ENCODE measurements around the gene ANKRD65.

The ANKRD65 gene

DNA sequence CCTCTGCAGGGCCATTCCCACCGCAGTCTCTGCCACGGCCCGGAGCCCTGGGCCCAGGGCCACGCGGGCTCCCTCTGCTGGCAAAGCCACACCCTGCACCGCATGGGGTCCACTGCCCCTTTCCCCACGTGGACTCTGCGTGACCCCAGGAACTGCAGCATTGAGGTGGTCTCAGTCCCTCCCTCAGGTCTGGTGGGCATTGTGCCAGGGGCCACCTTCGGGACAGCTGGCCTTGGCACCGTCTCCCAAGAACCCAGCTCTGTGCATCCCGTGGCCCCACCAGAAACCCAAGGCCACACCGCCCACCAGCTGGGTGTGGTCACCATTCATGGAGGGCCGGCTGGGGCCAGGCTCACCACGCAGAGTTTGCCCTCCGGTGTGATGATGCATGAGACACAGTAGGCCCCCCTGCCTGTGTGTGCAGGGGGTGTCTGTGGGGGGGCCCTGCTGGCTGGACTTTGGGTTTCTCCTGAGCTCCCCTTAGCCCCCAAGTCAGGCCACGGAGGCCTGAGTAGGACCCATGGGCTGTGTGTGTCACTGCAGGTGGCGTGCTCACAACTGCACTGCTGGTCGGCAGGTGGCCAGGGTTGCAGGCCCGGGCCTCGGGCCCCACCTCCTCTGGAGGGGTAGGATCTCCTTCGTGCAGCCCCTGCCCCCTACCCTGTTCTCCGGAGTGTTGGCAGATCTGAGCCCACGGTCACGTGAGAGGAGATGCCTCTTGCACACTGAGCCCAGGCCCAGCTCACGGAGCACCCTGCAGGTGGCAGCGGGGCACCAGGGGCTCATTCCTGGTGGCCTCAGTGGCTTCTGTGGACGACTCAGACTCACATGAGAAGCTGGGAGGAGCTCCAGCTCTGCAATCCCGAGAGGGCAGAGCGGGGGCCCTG lies 20.2 kb upstream of the ANKRD65 start:
- DNase-seq (ENCODE audit: low read depth): peak; percentile 38

DNA sequence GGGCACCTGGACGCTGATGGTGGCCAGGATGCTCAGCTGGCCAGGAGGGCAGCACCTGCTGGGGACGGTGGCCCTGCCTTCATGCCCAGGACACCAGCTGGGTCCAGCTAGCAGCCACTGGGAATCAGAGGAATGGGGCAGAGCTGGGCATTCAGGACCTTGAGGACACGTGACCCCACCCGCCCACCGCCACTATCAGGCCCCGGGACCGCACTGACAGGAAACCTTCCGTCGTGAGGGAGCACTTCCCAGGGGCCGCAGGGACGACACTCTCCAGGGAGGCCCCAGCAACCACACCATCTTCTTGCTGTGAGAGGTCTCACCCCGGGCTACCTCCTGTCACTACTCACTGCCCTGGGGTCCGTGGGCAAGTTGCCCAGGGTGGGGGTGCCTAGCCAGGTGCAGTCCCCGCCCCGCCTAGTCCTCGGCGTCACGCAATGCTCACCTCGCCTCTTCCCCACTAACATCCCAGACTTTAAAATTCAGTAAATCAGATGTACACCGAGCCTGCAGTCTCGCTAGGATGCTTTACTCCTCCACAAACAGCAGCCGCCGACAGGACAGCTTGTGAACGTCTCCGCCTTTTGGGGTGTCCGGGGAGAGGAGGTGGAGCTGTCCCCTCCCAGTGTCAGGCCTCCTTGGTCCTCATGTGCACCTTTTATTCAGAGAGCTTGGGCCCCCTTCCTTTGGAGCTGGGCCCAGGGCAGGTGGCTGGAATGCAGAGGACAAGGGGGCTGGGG lies 19.4 kb upstream of the ANKRD65 start:
- no peak for DNase-seq (ENCODE audit: low read depth)

DNA sequence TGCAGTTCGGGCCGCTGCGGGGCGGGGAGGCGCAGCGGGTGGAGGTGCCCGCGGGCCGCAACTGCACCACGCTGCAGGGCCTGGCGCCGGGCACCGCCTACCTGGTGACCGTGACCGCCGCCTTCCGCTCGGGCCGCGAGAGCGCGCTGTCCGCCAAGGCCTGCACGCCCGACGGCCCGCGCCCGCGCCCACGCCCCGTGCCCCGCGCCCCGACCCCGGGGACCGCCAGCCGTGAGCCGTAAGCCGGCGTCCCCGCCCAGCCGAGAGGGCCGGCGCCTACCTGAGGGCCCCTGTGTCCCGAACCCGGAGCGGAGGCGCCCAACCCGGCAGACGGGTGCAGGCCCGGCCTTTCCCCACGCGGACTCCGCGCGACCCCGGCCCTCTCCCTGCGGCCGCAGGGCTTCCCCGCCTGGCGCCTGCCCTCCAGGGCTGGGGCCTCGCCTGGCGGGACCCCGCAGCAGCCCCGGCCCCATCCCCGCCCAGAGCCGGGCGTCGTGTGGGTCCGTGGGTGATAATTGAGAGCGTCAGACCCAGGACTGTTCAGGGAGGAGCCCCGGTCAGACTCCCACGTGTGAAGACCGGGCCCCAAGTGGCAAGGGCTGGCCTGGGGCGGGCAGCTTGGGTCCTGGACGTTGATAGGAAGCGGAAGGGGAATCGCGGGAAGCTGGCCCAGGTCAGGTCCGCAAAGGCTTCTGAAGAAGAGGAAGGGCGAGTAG lies 18.6 kb upstream of the ANKRD65 start:
- DNase-seq (ENCODE audit: low read depth): no peak

DNA sequence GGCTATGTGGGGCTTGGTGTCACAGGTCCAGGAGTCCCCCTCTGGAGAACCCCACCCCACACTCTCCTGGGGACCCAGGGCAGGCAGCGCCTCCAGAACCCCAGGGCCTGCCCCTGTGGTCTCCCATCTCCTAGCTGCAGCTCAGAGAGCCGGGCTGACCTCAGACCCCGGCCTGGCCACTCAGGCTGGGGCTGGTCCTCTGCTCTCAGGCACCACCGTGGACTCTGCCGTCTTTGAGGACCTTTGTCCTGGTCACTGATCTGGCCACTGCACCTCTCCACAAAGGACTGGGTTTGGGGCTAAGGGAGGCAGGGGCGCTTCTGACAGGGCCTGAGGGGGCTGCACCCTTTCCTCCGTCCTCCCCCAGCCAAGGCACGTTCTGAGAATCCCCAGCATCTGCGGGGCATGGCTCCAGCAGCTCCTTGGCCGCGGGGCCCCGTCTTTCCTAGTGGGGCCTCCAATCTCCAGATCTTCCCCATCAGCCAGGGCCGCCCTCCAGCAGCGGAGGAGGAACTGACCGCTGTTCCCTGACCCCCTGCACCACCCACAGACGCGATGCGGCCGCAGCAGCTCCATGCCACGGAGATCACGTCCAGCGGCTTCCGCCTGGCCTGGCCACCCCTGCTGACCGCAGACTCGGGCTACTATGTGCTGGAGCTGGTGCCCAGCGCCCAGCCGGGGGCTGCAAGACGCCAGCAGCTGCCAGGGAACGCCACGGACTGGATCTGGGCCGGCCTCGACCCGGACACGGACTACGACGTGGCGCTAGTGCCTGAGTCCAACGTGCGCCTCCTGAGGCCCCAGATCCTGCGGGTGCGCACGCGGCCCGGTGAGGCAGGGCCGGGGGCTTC lies 17.7 kb upstream of the ANKRD65 start:
- no peak for DNase-seq (ENCODE audit: low read depth)

DNA sequence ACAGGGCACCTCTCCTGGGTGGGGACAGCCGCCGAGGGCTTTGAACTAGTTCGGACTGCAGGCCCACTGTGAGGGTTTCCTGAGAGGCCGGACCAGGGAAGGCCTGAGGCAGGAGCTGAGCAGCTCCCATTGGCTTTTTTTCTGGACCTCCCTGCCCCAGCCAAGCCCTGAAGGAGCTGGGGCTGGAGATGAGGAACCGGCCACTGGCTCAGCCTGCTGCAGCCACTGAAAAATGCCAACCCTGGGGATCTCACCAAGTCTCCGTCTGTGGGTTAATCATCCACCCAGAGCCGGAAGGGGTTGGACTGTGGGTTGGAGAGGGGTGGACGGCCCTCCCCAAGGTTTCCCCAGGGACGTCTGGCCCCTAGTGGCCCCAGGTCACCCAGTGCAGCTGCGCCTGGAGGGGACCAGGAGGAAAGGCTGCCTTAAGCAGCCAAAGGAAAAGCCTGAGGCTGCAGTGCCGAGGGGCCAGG lies 16.9 kb upstream of the ANKRD65 start:
- no peak for DNase-seq (ENCODE audit: low read depth)

DNA sequence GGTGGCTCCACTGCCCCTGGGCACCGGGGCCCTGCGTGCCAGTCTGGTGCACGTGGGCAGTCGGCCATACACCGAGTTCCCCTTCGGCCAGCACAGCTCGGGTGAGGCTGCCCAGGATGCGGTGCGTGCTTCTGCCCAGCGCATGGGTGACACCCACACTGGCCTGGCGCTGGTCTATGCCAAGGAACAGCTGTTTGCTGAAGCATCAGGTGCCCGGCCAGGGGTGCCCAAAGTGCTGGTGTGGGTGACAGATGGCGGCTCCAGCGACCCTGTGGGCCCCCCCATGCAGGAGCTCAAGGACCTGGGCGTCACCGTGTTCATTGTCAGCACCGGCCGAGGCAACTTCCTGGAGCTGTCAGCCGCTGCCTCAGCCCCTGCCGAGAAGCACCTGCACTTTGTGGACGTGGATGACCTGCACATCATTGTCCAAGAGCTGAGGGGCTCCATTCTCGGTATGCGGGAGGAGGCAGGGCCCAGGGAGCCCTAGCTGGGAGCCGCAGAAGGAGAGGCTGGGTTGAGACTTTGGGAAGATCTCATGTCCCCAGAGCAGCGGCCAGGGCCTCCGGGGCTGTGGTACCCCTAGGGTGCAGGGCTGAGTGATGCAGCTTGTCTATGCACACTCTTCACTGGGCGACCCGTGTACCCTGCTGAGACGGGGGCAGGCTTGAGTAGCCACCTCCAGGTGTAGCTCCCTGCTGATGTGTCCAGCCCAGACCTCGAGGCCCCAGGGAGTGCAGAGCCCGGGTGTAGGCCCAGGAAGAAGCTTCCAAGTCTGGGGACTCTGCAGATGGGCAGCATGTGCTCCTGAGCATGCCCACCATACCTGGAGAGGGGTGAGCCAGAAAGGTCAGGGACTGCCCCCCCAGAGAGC lies 16.2 kb upstream of the ANKRD65 start:
- DNase-seq (ENCODE audit: low read depth): no peak

DNA sequence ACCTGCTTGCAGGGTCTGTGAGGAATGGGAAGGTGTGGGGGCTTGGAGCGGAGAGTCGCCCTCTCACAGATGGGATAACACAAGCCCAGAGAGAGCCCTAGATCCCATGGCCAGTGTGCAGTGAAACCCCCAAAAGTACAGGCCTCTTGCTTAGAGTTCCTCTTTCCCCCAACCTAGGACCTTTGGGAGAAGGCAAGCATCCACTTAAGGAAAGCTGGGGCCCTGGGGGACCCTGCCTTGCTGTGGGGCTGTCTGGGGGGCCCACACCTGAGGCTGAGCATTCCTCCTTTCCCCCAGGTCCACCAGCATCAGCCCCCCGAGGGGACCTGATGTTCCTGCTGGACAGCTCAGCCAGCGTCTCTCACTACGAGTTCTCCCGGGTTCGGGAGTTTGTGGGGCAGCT lies 15.6 kb upstream of the ANKRD65 start:
- no peak for DNase-seq (ENCODE audit: low read depth)

DNA sequence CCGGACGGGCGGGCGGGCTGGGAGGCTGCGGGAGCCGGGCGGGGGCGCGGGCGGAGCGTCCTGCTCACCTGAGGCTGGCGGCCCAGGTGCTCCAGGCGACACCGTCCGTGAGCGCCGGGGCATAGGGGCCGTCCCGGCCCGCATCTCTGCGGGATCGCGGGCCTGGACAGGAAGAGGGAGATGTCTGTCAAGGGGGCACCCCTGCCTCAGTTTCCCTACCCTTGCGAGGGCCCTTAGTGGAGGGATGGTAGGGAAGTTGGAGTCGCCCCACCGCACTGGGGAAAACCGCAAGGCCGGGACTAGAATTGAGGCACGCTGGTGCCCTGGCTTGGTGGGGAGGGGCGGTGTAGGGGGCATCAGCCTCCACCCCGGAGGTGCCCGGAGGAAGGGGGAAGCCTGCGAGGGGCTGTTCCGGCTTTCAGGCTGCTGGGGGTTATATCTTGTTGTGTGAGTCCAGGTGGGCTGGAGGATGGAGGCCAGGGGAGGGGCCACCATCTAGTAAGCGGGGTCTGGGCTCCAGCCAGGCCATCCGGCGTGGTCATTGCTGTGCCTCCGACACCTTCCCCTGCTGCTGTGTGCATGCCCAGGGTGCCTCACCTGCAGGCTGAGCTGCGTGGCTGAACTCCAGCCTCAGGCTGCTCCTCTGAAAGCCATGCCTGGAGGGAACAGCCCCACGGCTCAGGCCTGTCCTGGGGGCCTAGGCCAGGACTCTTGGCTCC lies 15.0 kb upstream of the ANKRD65 start:
- no peak for DNase-seq (ENCODE audit: low read depth)

DNA sequence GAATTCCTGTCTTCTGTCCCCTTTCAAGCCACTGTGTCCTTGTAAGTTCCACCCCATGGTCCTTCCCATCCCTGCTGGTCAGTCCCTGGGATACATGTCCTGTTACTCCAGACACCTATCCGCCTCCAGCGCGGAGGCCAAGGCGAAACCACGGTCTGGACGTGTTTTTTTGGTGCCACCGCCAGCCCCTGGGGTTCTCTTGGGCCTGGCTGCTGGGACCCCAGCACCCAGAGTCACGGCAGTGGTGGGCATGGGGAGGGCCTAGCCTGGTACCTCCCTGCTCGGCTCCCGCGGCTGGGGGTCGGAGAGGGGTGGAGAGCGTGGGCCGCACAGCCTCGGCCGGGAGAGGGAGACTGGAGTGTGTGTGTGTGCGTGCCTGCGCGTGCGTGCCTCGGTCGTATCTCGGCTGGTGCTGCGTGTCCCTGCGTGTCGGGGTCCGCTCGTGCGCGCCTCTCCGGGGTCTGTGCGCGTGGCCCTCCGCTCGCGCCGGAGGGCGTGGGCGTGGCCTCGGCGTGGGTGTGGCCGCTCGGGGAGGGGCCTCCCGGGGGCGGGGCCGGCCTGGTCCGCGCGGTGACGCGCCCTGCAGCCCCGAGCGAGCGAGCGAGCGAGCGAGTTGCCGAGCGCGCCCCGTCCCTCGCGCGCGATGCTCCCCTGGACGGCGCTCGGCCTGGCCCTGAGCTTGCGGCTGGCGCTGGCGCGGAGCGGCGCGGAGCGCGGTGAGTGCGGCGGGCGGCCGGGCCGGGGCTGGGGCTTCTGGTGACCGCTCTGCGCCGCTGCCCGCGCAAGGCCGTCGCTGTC lies 14.2 kb upstream of the ANKRD65 start, which contains the start of gene VWA1:
Gene VWA1 (plus strand): TSS at position 585 of the 798 bp plus-strand sequence. CDS start 59 bp downstream, at position 644.
- DNase-seq (ENCODE audit: low read depth): peak; percentile 28

DNA sequence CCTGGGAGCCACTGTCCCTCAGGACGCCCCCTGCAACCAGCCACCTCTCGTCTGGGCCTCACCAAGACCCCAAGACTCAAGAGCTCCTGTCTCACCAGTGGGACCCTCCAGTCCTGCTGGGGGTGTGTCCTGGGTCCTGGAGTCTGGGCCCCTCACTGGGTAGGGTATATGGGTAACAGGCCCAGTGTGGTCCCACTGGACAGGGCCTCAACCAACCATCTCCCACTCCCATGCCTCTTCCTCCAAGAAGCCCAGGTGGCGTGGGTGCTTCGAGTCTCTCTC lies 13.7 kb upstream of the ANKRD65 start:
- DNase-seq (ENCODE audit: low read depth): no peak

DNA sequence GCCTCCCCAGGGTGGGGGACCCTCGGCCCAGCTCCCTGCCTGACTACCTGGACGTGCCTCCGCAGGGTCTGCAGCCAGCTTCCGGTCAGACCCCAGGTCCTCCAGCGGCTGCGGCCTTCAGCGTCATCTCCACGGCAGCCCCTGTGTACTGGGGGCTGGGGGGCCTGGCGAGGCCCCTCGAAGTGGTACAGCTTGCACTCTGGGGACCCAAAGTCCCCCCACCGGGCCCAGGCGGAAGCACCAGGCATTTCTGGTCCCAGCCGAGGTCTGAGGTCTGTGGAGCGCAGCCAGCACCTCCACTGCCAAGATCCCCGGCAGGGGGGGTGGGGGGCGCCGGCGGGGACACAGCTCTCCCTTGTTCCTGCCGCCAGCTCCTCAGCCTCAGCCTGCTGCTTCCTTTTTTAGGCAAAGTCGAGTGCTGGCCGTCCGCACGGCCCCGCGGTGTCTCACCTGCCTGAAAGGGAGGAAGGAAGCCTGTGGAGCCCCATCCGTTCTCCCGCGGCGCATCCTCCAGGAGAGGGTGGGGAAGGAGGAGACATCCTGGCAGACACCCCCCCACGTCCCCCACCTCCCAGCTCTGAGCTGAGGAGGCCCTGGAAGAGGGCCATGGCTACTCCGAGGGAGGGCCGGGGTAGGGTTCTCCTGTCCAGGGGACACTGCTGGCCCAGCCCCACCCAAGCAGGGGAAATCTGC lies 13.2 kb upstream of the ANKRD65 start:
- no peak for DNase-seq (ENCODE audit: low read depth)

DNA sequence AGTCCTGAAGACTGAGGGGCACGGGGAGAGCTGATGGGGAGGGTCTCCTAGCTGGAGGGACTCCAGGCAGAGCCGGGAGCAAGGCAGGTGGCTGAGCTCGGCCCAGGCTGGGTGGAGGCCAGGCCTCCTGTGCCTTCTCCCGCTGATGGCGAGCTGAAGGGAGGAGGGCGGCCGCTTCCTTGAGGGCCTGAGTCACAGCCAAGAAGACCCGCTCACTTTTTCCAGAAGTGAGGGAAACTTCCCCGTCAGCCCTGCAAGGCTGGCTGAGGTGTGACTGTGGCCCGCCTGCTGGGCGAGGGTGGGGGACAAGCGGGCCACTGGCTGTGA lies 12.7 kb upstream of the ANKRD65 start:
- DNase-seq (ENCODE audit: low read depth): no peak

DNA sequence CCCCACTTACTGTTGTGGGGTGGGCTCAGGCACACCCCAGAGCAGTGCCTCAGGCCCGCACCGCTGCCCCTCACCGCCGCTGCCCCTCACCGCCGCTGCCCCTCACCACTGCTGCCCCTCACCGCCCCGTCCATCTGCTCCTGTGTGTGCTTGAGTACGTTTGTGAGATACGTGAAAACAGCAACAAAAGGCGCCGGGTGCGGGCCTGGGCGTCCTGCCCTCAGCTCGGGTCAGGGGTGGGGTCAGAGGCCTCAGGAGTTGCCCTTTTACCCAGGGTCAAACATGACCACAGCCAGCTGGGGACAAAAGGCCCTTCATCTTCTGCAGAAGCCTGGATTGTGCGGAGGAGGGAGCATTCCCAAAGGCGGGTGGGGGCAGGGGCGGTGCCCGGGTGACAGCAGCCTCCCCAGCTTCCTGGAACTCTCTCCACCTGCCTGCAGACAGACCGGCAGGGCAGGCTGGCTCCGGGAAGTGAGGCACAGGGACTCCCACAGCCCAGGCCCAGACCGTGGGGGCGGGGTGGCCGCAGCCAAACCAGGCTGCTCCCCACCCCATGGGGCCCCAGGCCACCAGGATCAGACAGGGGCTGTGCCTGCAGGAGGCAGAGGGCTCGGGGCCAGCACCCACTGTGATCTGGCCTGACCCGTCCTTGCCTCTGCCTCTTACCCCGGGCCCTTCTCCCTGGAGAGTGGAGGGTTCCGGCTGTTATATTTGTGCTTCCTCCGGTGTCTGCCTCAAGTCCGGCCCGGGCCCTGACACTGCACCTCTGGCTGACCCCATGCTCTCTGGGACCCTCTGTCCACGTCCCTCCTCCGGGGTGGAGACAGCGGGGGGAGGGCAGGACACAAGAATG lies 12.1 kb upstream of the ANKRD65 start:
- DNase-seq (ENCODE audit: low read depth): no peak

DNA sequence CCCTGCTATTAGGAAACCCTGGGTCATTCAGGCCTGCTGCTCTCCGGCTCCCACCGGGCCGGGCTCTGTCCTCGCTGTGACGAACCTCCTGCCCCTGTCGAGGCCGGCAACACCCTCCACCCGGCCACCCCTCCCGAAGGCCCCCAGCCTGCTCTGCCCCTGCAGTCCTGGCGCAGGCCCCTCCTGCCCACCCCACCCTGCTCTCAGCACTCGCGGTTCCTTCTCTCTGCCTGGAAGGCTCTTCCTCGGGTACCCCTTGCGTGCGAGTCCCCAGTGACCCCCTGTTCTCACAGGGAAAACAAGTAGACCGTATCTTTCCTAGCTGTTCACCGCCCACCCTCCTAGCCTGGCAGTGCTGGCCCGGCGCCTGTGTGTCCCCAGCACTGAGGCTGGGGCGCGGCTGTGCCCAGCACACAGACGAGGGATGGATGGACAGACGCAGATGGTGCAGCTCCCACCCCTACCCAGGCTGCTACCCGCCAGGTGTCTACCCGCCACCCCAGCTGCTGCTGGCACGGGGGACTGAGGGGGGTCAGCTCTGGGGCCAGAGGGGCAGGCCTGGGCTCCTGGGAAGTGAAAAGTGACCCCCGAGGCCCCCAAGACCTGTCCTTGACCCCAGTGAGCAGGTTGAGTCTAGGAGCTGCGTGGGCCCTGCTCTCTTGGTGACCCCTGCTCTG lies 11.3 kb upstream of the ANKRD65 start:
- DNase-seq (ENCODE audit: low read depth): no peak

DNA sequence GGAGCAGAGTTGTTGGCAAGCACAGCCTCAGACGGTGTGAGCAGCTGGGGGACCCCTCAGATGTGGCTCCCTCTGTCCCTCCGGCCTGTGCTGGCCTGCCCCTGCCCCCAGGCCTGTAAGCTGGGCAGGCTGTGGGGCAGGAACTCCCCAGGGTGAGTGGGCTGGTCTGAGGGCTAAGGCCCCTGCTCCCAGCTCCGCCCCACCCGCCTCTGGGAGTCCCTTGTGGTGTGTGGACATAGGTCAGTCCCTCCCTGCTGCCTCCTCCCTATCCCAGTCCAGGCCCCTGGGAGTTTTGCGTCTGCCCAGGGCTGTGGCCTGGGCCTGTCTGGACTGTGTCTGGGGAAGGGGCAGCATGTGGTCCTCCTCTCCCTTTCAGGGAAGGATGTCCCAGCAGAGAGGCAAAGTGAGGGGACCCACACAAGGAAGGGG lies 10.8 kb upstream of the ANKRD65 start:
- DNase-seq (ENCODE audit: low read depth): no peak

DNA sequence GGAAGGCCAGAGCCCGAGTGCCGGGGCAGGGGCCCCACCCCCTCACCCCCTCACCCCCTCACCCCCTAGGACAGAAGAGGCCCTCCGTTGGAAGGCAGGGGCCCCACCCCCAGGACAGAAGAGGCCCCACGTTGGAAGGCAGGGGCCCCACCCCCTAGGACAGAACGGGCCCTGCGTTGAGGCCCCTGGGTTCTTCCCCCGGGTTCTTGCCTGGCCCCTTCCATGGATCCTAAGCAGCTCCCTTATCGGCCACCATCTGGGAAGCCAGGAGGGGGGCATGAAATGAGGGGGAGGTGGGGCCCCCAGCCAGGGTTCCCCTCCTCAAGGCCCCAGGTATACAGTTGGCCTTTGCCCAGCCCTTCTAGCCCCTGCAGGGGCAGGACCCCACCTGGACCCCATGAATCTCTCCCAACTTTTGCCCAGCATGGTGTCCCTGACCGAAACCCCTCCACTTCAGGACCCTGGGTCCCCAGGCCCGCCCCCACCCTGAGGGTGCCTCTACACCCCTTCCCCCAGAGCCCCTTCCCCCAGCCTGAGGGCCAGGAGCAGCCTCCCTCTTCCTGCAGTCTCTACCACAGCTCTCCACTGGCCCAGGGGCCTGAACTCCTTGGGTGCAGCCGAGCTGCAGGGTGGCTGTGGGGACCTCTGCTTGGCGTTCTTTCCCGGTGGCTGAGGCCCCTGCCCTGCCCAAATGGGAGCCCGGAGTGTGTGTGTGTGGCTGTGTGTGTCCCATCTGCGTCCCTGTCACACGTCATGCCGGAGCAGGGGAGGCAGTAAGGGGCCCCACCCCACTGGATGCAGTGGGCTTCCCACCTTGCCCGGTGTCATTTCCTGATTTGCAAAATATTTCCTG lies 10.1 kb upstream of the ANKRD65 start:
- DNase-seq (ENCODE audit: low read depth): no peak

Data from activated T-helper 1 cell treated with Interleukin-2 at 50 U/mL for 16 hours (primary cell).